COLO668 (cell line): ENCODE data around the gene MTMR8.

Experiments used
- DNase-seq: peaks from one replicate; lab custom pipeline; 2025; ENCODE audit not compliant: unreplicated experiment; lab: John Stamatoyannopoulos, UW

MTMR8 gene

DNA sequence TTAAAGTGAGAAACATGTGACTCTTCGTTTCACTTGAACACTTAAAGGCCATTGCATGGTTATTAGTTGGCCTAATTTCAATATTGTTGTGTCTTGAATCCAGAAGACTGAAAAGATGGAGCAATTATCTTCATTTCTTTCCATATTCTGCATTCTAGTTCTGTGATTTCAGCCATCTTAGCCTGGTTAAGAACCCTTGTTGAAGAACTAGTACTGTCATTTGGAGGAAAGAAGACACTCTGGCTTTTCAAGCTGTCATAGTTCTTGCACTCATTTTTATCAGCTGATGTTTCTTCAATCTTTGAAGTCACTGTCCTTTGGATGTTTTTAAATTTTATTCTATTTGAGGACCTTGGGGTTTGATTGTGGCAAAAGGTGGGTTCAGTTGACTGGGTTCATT, 81.6 kb downstream of the MTMR8 start:
- no peak for DNase-seq

GRCh38 chrX:64306712-64307111, 88.5 kb downstream of the MTMR8 start:
- no peak for DNase-seq

DNA sequence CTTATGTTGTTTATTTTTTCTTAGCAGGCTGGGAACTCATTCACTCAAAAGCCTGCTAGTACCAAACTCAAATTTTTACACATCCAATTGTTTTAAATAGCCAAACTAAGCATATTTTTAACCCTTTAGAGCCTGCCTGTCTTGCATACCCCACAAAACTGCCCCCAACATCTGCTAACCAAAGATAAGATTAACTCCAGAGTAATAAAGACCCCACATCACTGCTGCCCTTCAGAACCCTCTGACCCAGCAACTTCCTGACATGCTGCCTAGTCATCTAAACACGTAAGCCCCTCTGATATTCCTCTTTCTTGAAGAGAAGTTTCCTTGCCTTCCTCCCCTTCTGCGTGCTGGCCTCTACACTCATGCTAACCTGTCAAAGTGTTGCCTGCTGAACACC, 104.1 kb downstream of the MTMR8 start:
- no peak for DNase-seq

DNA sequence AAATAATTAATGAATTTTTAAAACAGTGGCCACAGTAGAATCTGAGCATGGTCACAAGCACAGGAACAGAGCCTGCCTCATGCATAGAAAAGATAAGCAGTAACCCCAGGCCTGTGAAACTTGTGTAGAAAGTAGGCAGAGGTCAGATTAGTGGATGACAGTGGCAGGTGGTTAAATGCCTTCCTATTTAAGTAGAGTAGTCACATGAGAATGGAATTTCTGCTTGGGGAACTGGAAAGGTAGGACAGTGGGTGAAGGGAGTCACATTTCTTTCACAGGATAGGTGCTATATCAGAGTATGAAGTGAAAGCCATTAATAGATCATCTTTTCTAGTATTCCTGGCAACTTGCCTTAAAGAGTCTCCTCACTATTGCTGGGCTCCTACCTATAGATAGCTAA, 130.0 kb downstream of the MTMR8 start:
- DNase-seq = no peak

DNA sequence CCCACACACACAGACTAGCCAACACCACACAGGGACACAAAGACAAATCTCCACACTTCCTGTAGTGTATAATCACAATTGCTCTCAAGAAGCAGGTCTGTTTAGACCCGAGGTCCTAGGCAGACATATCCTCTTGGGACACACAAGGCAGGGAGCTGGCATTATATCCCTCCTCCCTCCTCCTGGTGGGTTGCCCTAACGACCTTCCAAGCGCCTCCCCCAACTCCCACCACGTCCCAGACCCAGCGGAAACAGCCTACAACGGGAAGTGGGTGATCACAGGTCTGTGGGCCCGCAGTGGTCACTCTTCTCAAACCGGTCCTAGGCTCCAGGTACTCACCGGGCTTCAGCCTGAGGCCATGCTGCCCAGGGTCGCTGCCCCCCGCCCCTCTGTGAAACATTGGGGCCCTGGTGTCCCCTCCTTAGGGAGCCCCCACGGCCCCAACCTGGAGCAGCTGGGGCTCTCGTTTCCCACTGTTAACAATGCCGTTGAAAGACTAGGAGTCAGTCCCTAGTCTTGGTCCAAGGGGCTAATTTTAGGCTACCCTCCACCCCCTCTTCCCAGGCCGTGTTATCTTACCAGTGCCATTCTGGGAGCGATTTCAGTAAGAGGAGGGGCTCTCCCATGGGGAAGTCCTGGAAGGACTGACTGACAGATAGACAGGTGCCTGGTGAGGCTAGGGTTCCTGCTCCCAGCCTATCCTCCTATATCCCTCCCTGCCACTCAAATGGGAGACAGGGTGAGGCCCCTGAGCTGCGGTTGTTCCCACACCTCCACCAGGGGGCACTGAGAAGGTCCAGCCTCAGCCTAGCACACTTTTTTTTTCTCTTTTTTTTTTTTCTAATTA, 164.9 kb downstream of the MTMR8 start, which contains the start of gene ASB12:
TSS of gene ASB12 (minus strand) at position 485 of the 848 bp plus-strand sequence. CDS start 4,957 bp downstream, outside the sequence.
- no peak for DNase-seq

- DNase-seq = no peak
Measured at GRCh38 chrX:64229154-64229553, 166.1 kb downstream of the MTMR8 start.
